Neural cell (in vitro differentiated cells): ENCODE results near the gene RAPGEF5. TPM values are rescaled to one million over a fixed set of nuclear protein-coding genes. Genes with fewer than 3 reads are reported as not detected.

Experiments
- H2AFZ ChIP-seq: fragments of 200-600, 300-800 bp; sonication (generic), shearing (Covaris generic); 2 replicates; pipeline ENCODE4 v1.6.0; 2014; ENCODE audit warnings: low read depth, mild to moderate bottlenecking, antibody characterized with exemption, low read length, moderate library complexity
- H3F3A ChIP-seq: fragments of 200-600 bp; shearing (Covaris generic); 2 replicates; pipeline ENCODE4 v1.6.1; 2016; ENCODE audit warnings: mild to moderate bottlenecking, moderate library complexity, mixed read lengths, antibody characterized with exemption, low read length; ENCODE audit not compliant: insufficient read depth, poor library complexity, severe bottlenecking
- H3K27ac ChIP-seq: fragments of 200-600, 300-800 bp; sonication (generic), shearing (Covaris generic); 2 replicates; pipeline ENCODE4 v1.5.1; 2014; ENCODE audit warnings: mild to moderate bottlenecking, low read length, moderate library complexity
- H3K27me3 ChIP-seq: fragments of 300-800, 200-600 bp; sonication (generic), shearing (Covaris generic); 2 replicates; pipeline ENCODE4 v1.6.0; 2014; ENCODE audit warnings: mild to moderate bottlenecking, low read depth, low read length, moderate library complexity; ENCODE audit not compliant: insufficient read depth
- H3K36me3 ChIP-seq: fragments of 300-800, 200-600 bp; sonication (generic), shearing (Covaris generic); 2 replicates; pipeline ENCODE4 v1.5.1; 2014; ENCODE audit warnings: mild to moderate bottlenecking, antibody characterized with exemption, low read length, moderate library complexity; ENCODE audit not compliant: insufficient read depth
- H3K4me2 ChIP-seq: fragments of 300-800, 200-600 bp; sonication (generic), shearing (Covaris generic); 2 replicates; pipeline ENCODE4 v1.6.0; 2014; ENCODE audit warnings: mild to moderate bottlenecking, low read length
- H3K4me3 ChIP-seq: fragments of 300-800, 200-600 bp; sonication (generic), shearing (Covaris generic); 2 replicates; pipeline ENCODE4 v1.5.1; 2014; ENCODE audit warnings: mild to moderate bottlenecking, low read length, moderate library complexity
- H3K79me2 ChIP-seq: fragments of 200-600 bp; shearing (Covaris generic); replicated peaks from 2 replicates; pipeline ENCODE4 v1.6.0; 2014; ENCODE audit warnings: mild to moderate bottlenecking, low read length, moderate library complexity; ENCODE audit not compliant: insufficient read depth
- H3K9ac ChIP-seq: fragments of 300-800, 200-600 bp; sonication (generic), shearing (Covaris generic); 2 replicates; pipeline ENCODE4 v1.6.1; 2016; ENCODE audit warnings: mild to moderate bottlenecking, low read length, mixed read lengths
- H3K9me2 ChIP-seq: fragments of 200-600 bp; shearing (Covaris generic); 2 replicates; pipeline ENCODE4 v1.6.1; 2016; ENCODE audit warnings: mild to moderate bottlenecking, low read length, mixed read lengths; ENCODE audit not compliant: insufficient read depth
- H3K9me3 ChIP-seq: fragments of 200-600, 300-800 bp; sonication (generic), shearing (Covaris generic); 2 replicates; pipeline ENCODE4 v1.6.1; 2016; ENCODE audit warnings: mild to moderate bottlenecking, mixed run types, low read length, moderate library complexity, mixed read lengths
- H4K20me1 ChIP-seq: fragments of 200-600 bp; shearing (Covaris generic); 2 replicates; pipeline ENCODE4 v1.6.1; 2016; ENCODE audit warnings: mild to moderate bottlenecking, mixed run types; ENCODE audit not compliant: insufficient read depth
- CTCF ChIP-seq: fragments of 450-650 bp; IDR thresholded peaks from 2 replicates; pipeline ENCODE4 v1.5.1; 2014; ENCODE audit warnings: antibody characterized with exemption, mild to moderate bottlenecking, moderate library complexity; ENCODE audit not compliant: poor library complexity, severe bottlenecking
- EP300 ChIP-seq: fragments of 450-650 bp; conservative IDR thresholded peaks from 2 replicates; pipeline ENCODE4 v1.6.1; 2014; ENCODE audit warnings: antibody characterized with exemption, mild to moderate bottlenecking, moderate library complexity; ENCODE audit not compliant: poor library complexity, severe bottlenecking
- EZH2 ChIP-seq: fragments of 200-600, 300-800 bp; shearing (Covaris generic), sonication (generic); IDR thresholded peaks from 2 replicates; pipeline ENCODE4 v1.6.1; 2014; ENCODE audit warnings: antibody characterized with exemption, low read length, borderline replicate concordance, mild to moderate bottlenecking; ENCODE audit not compliant: insufficient read depth, poor library complexity, severe bottlenecking
- MXI1 ChIP-seq: fragments of 450-650 bp; conservative IDR thresholded peaks from 2 replicates; pipeline ENCODE4 v1.6.1; 2014; ENCODE audit warnings: antibody characterized with exemption, mild to moderate bottlenecking; ENCODE audit not compliant: poor library complexity, severe bottlenecking
- POLR2AphosphoS5 ChIP-seq: IDR thresholded peaks from 2 replicates; pipeline ENCODE4 v1.6.1; 2012
- RAD21 ChIP-seq: fragments of 450-650 bp; conservative IDR thresholded peaks from 2 replicates; pipeline ENCODE4 v1.6.1; 2014; ENCODE audit warnings: antibody characterized with exemption, mild to moderate bottlenecking, moderate library complexity
- SMC3 ChIP-seq: fragments of 450-650 bp; conservative IDR thresholded peaks from 2 replicates; pipeline ENCODE4 v1.6.1; 2014; ENCODE audit warnings: antibody characterized with exemption, mild to moderate bottlenecking, moderate library complexity; ENCODE audit not compliant: poor library complexity
- TAF1 ChIP-seq: IDR thresholded peaks from 2 replicates; pipeline ENCODE4 v1.6.1; 2012; ENCODE audit warnings: low read depth
- polyA plus RNA-seq: library from polyadenylated mRNA; depleted of rRNA; stranded (reverse); fragments of >200 nt; gene quantifications from 2 replicates; pipeline ENCODE4 v1.2.3, GENCODE V29; 2014
- TF ChIP-seq, protein P1 (sequence below): IDR thresholded peaks from 2 replicates; pipeline ENCODE4 v1.6.1; 2012; ENCODE audit warnings: borderline replicate concordance

RAPGEF5 gene
- polyA plus RNA-seq, 1 donor from 2014 or later = 48.0 TPM

- Histone ChIP-seq H3K27ac (no peak overlapping the region), H3K9me2 (no peaks in the 10 kb centered on the region), H3K4me3 (no peak overlapping the region), H3F3A (peaks cover 9% of the 10 kb centered on the region), H3K4me2 (no peak overlapping the region), H3K9ac (no peak overlapping the region), H4K20me1 (no peaks in the 10 kb centered on the region), H3K27me3 (no peaks in the 10 kb centered on the region), H3K9me3 (no peaks in the 10 kb centered on the region), H3K79me2 (peaks cover 51% of the 10 kb centered on the region), H3K36me3 (no peaks in the 10 kb centered on the region), H2AFZ (no peak overlapping the region)
- TF ChIP-seq SMC3 (no peak), RAD21 (no peak), EP300 (no peak), TAF1 (no peak)
These were observed 173.3 kb downstream of the RAPGEF5 start for GRCh38 chr7:22183522-22184280.

- peak overlapping the region; percentile 81 for H3K27ac ChIP-seq
- TF ChIP-seq MXI1 (peak; percentile 35), POLR2AphosphoS5 (peak; percentile 19), EP300 (peak; percentile 65), SMC3 (no peak)
- no peak overlapping the region for H2AFZ ChIP-seq
These were observed 174.8 kb downstream of the RAPGEF5 start for GRCh38 chr7:22182149-22182548.

DNA sequence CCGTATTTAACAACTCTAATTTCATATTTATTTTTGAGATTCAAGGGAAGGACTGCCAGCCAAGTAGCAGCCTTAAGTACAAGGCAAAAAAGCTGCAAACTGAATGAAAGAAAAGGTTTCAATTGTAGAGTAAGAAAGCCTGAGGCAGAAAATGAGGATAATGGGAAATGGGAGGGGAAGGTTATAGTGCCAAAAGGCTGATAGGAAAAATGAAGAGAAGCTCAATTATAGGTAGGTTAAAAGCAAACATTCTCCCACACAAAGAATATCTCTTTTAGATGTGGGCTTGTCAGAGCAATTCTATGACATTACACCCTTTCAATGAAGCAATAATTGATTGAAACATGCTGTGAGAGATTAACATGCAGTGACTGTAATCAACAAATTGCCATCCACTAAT is 175.3 kb downstream of the RAPGEF5 start:
- no peak for TF ChIP-seq EZH2
- peak; percentile 73 for TF ChIP-seq EP300
- Histone ChIP-seq H3K27me3 (no peaks in the 10 kb centered on the region), H3K9me2 (no peaks in the 10 kb centered on the region), H2AFZ (no peak overlapping the region), H3K4me2 (peak overlapping the region; percentile 60), H3F3A (peaks cover 9% of the 10 kb centered on the region), H4K20me1 (no peaks in the 10 kb centered on the region), H3K36me3 (no peaks in the 10 kb centered on the region), H3K9me3 (no peaks in the 10 kb centered on the region), H3K79me2 (peaks cover 55% of the 10 kb centered on the region), H3K9ac (peak overlapping the region; percentile 38), H3K27ac (peak overlapping the region; percentile 81), H3K4me3 (peak overlapping the region; percentile 54)

More at GRCh38 chr7:22182149-22182548, 174.8 kb downstream of the RAPGEF5 start:
- H3F3A ChIP-seq = peaks cover 9% of the 10 kb centered on the region
- H3K4me2 ChIP-seq = peak overlapping the region; percentile 60
- H3K9ac ChIP-seq = peak overlapping the region; percentile 38
- H3K9me2 ChIP-seq = no peaks in the 10 kb centered on the region
- H3K27me3 ChIP-seq = no peaks in the 10 kb centered on the region
- no peaks in the 10 kb centered on the region for H3K36me3 ChIP-seq
- no peaks in the 10 kb centered on the region for H3K9me3 ChIP-seq
- H3K79me2 ChIP-seq = peaks cover 55% of the 10 kb centered on the region
- peak overlapping the region; percentile 54 for H3K4me3 ChIP-seq
- H4K20me1 ChIP-seq = no peaks in the 10 kb centered on the region

DNA sequence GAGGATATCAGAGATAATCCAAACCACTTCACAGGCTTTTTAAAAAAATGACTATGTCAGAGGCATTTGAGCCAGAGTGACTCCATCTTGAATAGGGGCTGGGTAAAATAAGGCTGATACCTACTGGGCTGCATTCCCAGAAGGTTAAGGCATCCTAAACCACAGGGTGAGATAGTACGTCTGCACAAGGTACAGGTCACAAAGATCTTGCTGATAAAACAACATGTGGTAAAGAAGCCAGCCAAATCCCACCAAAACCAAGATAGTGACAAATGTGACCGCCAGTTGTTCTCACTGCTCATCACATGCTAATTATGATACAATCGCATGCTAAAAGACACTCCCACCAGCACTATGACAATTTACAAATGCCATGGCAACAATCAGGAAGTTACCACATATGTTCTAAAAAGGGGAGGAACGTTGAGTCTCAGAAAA is 177.5 kb downstream of the RAPGEF5 start:
- Histone ChIP-seq H3K27ac (no peak overlapping the region), H3K4me2 (no peak overlapping the region), H3F3A (peaks cover 9% of the 10 kb centered on the region), H2AFZ (no peak overlapping the region), H3K9ac (no peak overlapping the region), H3K36me3 (no peaks in the 10 kb centered on the region), H3K9me3 (no peaks in the 10 kb centered on the region), H4K20me1 (no peaks in the 10 kb centered on the region), H3K9me2 (no peaks in the 10 kb centered on the region), H3K27me3 (no peaks in the 10 kb centered on the region), H3K4me3 (no peak overlapping the region), H3K79me2 (peaks cover 44% of the 10 kb centered on the region)
- TF ChIP-seq POLR2AphosphoS5 = no peak
- TF ChIP-seq, protein P1, sequence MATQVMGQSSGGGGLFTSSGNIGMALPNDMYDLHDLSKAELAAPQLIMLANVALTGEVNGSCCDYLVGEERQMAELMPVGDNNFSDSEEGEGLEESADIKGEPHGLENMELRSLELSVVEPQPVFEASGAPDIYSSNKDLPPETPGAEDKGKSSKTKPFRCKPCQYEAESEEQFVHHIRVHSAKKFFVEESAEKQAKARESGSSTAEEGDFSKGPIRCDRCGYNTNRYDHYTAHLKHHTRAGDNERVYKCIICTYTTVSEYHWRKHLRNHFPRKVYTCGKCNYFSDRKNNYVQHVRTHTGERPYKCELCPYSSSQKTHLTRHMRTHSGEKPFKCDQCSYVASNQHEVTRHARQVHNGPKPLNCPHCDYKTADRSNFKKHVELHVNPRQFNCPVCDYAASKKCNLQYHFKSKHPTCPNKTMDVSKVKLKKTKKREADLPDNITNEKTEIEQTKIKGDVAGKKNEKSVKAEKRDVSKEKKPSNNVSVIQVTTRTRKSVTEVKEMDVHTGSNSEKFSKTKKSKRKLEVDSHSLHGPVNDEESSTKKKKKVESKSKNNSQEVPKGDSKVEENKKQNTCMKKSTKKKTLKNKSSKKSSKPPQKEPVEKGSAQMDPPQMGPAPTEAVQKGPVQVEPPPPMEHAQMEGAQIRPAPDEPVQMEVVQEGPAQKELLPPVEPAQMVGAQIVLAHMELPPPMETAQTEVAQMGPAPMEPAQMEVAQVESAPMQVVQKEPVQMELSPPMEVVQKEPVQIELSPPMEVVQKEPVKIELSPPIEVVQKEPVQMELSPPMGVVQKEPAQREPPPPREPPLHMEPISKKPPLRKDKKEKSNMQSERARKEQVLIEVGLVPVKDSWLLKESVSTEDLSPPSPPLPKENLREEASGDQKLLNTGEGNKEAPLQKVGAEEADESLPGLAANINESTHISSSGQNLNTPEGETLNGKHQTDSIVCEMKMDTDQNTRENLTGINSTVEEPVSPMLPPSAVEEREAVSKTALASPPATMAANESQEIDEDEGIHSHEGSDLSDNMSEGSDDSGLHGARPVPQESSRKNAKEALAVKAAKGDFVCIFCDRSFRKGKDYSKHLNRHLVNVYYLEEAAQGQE = no peak
- TF ChIP-seq CTCF = no peak
- no peak for TF ChIP-seq RAD21
- TF ChIP-seq SMC3 = no peak
- TF ChIP-seq EZH2 = no peak
- no peak for TF ChIP-seq TAF1
- no peak for TF ChIP-seq EP300
- no peak for TF ChIP-seq MXI1
